HFF-Myc (cell line): ENCODE measurements around the gene PRMT5.

Experiments used
- DNase-seq: peaks from one replicate; pipeline ENCODE4 v3.0.0-alpha.2; 2011; ENCODE audit warnings: low read depth; ENCODE audit errors: extremely low read depth
- H3K4me3 ChIP-seq: replicated peaks from 2 replicates; pipeline ENCODE4 v1.5.1; 2011; ENCODE audit warnings: low read depth, mild to moderate bottlenecking, control low read depth, low read length
- CTCF ChIP-seq: IDR thresholded peaks from 2 replicates; pipeline ENCODE4 v1.5.1; 2012; ENCODE audit warnings: mild to moderate bottlenecking, low read depth, low read length, control low read depth; ENCODE audit errors: missing control alignments

The PRMT5 gene

DNA sequence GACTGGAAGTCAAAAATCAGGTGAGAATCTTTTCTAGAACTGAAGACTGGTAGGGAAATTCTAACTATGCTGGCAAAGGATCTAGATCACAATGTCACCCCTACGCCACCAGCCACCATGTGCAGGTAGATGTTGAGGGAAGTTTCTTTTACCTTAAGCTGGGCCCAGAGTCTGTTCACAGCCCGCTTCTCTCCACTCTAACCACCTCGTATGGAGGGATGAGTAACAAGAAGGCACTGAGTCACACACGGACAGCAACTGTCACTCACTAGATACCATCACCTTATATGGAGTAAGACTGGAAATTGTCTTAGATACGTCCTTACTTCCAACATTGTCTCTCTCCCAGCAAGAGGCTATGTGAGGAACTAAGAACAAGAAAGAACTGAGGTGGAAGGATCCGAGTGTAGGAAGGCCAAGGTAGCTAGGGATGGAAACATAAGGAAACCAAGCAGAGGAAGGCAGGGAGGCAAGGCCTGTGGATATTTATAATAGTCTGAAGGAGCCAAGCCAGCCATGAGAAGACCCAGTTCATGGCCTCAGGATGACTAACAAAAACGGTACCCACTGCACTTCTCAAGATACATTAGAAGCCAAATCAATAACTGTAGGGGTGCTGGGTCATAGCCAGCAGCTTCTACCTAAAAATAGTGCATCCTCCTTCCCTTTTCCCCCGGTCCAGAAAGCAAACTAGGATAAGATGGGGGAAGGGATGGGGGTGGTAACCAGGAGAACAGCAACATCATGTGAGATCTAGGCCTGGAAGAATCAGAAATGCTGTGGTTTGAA is 30.7 kb downstream of the PRMT5 start:
- TF ChIP-seq CTCF, result no peak
- DNase-seq, result no peak
- H3K4me3 ChIP-seq, result no peak overlapping the region

DNA sequence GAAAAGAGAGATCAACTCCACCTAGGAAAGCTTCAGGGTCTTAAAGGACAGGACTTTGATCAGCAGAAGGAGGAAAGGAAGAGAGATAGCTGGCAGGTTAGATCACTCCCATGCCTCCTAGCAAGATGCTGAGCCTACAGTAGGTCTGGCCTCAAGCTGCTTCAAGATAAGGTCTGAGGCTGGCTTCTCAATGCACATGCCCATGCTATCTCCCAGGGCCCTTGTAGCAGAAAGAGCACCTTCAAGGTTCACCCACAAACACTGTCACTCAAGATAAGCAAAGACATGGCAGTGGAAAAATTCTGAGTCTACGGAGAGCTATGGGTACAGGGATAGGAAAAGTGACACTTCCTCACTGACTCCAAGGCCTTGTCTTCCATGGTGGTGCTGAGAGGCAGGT is 31.8 kb downstream of the PRMT5 start:
- no peak overlapping the region for H3K4me3 ChIP-seq
- TF ChIP-seq CTCF, result no peak
- DNase-seq, result no peak

DNA sequence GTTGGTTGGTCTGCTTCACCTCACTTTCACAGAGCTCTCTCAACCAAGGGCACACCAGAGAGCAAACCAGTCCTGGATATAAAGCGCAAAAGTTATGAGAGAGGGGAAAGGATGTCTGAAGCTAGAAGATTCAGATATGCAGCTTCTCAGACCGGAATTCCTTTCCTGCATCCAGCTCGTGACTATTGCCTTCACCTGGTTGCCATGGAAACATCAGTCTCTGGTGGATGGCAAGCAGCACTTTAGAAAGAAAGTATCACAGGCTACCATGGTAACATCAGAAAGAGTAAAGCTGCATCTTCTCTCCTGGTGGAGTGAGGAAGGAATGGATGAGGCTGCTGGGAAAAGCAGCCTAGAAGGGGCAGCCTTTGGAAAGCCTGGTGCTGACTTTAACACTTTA is 32.4 kb downstream of the PRMT5 start:
- no peak for TF ChIP-seq CTCF
- DNase-seq, result no peak
- H3K4me3 ChIP-seq, result no peak overlapping the region

- no peak for TF ChIP-seq CTCF
- DNase-seq, result no peak
- H3K4me3 ChIP-seq, result no peak overlapping the region
Measured at GRCh38 chr14:22896356-22896755, 32.8 kb downstream of the PRMT5 start.

GRCh38 chr14:22895402-22895801 is 33.8 kb downstream of the PRMT5 start:
- no peak overlapping the region for H3K4me3 ChIP-seq
- no peak for TF ChIP-seq CTCF
- DNase-seq, result no peak

DNA sequence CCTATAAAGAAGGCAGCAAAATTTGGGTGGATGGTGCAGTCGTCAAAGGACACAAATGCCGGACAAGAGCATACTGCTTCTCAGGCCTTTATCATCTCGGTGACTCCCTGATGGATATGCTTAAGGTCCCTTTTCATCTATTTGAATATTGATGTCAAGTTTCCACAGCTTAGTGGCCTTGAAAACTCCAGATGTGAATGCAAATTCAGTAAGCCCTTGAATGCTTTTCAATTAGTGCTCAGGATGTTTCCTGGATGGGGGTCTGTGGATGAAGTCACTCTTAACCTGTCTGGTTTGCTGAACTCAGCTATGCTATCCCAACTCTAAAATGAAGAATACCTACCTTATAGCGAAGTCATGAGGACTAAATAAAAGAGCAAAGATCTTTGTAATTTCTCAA is 35.5 kb downstream of the PRMT5 start:
- no peak for TF ChIP-seq CTCF
- no peak for DNase-seq
- no peak overlapping the region for H3K4me3 ChIP-seq

DNA sequence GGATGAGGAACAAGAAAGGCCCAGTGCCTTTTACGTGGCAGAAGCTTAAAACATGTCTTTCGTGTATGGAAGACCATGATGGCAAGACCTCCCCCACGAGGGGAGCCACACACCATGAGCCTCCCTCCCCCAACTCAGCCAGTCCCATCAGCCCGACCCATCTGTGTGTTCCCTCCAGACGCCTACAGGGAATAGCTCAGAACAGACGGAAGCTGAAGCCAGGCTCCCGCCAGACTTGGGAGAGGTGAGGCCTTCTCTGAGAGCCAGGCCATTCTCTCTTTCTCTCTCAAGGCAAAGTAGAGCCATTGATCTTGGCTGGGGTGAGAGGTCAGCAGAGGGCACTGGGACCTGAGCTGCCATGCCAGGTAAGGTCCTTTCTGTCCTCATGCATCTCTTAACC is 36.7 kb downstream of the PRMT5 start:
- DNase-seq, result no peak
- TF ChIP-seq CTCF, result no peak

More for the DNA sequence above, 36.7 kb downstream of the PRMT5 start:
- no peak overlapping the region for H3K4me3 ChIP-seq
